ENCODE measurements around the gene MEX3D. TPM values are rescaled to one million over a fixed set of nuclear protein-coding genes. Genes with fewer than 3 reads are reported as not detected.
A peak's percentile ranks its signal among the peaks of the same experiment; 100 is the strongest.

The MEX3D gene
- total and polyA plus RNA-seq, 2 of the 4 experiments (the other 2 are of a cell fraction): 9.1 to 9.6 TPM

DNA sequence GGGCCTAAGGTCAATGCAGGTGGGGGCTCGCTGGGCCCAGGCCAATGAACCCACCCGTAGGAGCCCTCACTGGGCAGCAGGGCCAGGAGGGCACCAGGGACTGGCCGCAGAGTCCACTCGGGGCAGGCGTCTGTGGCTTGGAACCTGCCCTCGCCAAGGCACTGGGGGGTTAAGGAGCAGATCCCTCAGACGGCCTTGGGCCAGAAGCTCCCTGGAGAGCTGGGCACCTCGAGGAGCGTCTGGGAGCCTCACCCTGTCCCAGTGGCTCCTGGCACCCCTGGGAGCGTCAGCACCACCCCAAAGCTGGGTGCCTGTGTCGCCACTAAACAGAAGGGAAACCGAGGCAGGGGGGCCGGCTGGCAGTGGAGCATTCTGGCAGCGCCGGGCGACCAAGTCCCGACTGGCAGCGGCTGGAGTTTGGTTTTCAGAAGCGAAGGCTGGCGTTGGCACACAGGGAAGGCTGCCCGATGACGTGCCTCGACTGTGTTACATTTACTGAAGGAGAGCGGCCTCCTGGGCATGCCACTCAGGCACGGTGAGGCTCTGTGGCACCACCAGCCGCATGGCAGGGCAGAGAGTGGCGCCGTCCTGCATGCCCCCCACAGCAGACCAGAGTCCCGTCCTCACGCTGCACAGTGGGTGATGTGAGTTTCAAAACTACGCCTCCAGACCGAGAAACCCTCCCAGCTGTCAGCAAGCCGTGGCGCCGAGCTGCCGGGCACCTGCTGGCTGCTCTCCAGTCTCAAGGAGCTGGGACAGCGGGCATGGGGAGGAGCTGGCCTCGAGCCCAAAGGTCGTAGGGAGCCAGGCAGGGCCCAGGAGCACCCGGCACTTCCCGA lies 9.2 kb upstream of the MEX3D start:
- no peak overlapping the region for H2BK15ac ChIP-seq (ENCODE audit: low read depth, low read length)
- H3K56ac ChIP-seq (ENCODE audit: extremely low read depth, insufficient read depth, low read length): no peak overlapping the region
- H4K8ac ChIP-seq (ENCODE audit: low read depth in 2 of 2, low read length in 2 of 2): no peak overlapping the region
- CTCF ChIA-PET: no interaction called here
- POLR2A ChIA-PET (ENCODE audit: unreplicated experiment): no interaction called here
- H2AK5ac ChIP-seq (ENCODE audit: low read depth, low read length): no peak overlapping the region
- WGBS, 2 experiments (ENCODE audit: extremely low coverage in 2 of 2, insufficient read length in 1 of 2): 92% methylated on average over 31 of the region's 41 CpGs; no CpG with 5 or more reads in 1 of the 2 experiments
- H2BK120ac ChIP-seq (ENCODE audit: low read depth, low read length): no peak overlapping the region
- H3K23ac ChIP-seq (ENCODE audit: low read depth, low read length): no peak overlapping the region
- H3K9ac ChIP-seq (ENCODE audit: low read depth, low read length): no peak overlapping the region
- peak overlapping the region; percentile 28 for H2AK9ac ChIP-seq (replicated peaks; ENCODE audit: low read depth, low read length, poor library complexity)
- H3K14ac ChIP-seq (replicated peaks; ENCODE audit: low read depth, low read length): no peak overlapping the region
- no peak overlapping the region for H3K27ac ChIP-seq (ENCODE audit: insufficient read depth, low read length)
- H2AFZ ChIP-seq (replicated peaks; ENCODE audit: low read length, poor library complexity): no peak overlapping the region
- dilution Hi-C loops (cut with HindIII; ENCODE audit: low sequenced_read_pairs, unreplicated experiment) (no loop called here), in situ Hi-C loops (cut with MboI; ENCODE audit: low sequenced_read_pairs) (no loop called here), intact Hi-C loops (cut with micrococcal nuclease) (no loop called here)
- no peak for TF ChIP-seq BHLHE40 (IDR thresholded peaks at IDR 0.05; ENCODE audit: low read depth, low read length)
- no peak for TF ChIP-seq RCOR1 (IDR thresholded peaks at IDR 0.05; ENCODE audit: insufficient replicate concordance, low read length)
- TF ChIP-seq MAZ (IDR thresholded peaks at IDR 0.05; ENCODE audit: borderline replicate concordance, low read depth, low read length): no peak
- TF ChIP-seq FOS (IDR thresholded peaks at IDR 0.05; ENCODE audit: low read depth, low read length): no peak
- no peak for TF ChIP-seq RFX5 (IDR thresholded peaks at IDR 0.05; ENCODE audit: low read depth, low read length)
- TF ChIP-seq, protein P1, sequence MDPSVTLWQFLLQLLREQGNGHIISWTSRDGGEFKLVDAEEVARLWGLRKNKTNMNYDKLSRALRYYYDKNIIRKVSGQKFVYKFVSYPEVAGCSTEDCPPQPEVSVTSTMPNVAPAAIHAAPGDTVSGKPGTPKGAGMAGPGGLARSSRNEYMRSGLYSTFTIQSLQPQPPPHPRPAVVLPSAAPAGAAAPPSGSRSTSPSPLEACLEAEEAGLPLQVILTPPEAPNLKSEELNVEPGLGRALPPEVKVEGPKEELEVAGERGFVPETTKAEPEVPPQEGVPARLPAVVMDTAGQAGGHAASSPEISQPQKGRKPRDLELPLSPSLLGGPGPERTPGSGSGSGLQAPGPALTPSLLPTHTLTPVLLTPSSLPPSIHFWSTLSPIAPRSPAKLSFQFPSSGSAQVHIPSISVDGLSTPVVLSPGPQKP (IDR thresholded peaks at IDR 0.05; ENCODE audit: borderline replicate concordance, low read depth, low read length): no peak
- TF ChIP-seq, protein P2, sequence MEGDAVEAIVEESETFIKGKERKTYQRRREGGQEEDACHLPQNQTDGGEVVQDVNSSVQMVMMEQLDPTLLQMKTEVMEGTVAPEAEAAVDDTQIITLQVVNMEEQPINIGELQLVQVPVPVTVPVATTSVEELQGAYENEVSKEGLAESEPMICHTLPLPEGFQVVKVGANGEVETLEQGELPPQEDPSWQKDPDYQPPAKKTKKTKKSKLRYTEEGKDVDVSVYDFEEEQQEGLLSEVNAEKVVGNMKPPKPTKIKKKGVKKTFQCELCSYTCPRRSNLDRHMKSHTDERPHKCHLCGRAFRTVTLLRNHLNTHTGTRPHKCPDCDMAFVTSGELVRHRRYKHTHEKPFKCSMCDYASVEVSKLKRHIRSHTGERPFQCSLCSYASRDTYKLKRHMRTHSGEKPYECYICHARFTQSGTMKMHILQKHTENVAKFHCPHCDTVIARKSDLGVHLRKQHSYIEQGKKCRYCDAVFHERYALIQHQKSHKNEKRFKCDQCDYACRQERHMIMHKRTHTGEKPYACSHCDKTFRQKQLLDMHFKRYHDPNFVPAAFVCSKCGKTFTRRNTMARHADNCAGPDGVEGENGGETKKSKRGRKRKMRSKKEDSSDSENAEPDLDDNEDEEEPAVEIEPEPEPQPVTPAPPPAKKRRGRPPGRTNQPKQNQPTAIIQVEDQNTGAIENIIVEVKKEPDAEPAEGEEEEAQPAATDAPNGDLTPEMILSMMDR (conservative IDR thresholded peaks at IDR 0.05; ENCODE audit: low read depth, low read length): no peak
- TF ChIP-seq NFE2L2 (IDR thresholded peaks at IDR 0.05; ENCODE audit: low read depth, low read length): no peak
- TF ChIP-seq, protein P3, sequence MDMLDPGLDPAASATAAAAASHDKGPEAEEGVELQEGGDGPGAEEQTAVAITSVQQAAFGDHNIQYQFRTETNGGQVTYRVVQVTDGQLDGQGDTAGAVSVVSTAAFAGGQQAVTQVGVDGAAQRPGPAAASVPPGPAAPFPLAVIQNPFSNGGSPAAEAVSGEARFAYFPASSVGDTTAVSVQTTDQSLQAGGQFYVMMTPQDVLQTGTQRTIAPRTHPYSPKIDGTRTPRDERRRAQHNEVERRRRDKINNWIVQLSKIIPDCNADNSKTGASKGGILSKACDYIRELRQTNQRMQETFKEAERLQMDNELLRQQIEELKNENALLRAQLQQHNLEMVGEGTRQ (IDR thresholded peaks at IDR 0.05; ENCODE audit: low read depth, low read length): no peak
- no peak for TF ChIP-seq RAD21 (IDR thresholded peaks at IDR 0.05; ENCODE audit: low read length)
- TF ChIP-seq MAFK (IDR thresholded peaks at IDR 0.05; ENCODE audit: low read depth, low read length): no peak
- no peak for TF ChIP-seq CEBPB (IDR thresholded peaks at IDR 0.05; ENCODE audit: low read depth, low read length)
- TF ChIP-seq CHD1 (IDR thresholded peaks at IDR 0.05; ENCODE audit: low read depth, low read length): no peak
- no peak for TF ChIP-seq POLR2A (IDR thresholded peaks at IDR 0.05; ENCODE audit: low read depth, low read length)
- TF ChIP-seq SMC3 (IDR thresholded peaks at IDR 0.05; ENCODE audit: low read depth, low read length): no peak
- no peak overlapping the region for H2BK20ac ChIP-seq (ENCODE audit: low read depth, low read length)
- no peak overlapping the region for H3K4me3 ChIP-seq (ENCODE audit: insufficient read depth, low read depth, low read length)
- H4K20me1 ChIP-seq (ENCODE audit: insufficient read depth, low read length): peaks cover 4% of the 10 kb centered on the region
- DNase-seq (no peak), ATAC-seq (ENCODE audit: low read depth) (no peak)
- no TSS peak for BruUV-seq (replicated peaks)
- no peaks in the 10 kb centered on the region for H3K9me3 ChIP-seq (ENCODE audit: control insufficient read depth, insufficient read depth, low read length)
- no peak overlapping the region for H4K5ac ChIP-seq (ENCODE audit: low read depth, low read length)
- H3K4me2 ChIP-seq (ENCODE audit: low read depth, low read length): no peak overlapping the region
- no peak overlapping the region for H3K18ac ChIP-seq (ENCODE audit: low read depth, low read length)
- H3K79me1 ChIP-seq (ENCODE audit: low read depth in 1 of 2, low read length in 2 of 2): peaks cover 0 to 4% of the 10 kb centered on the region in 2 experiments; a peak in 1 of 4 replicates
- H2BK5ac ChIP-seq (ENCODE audit: low read depth, low read length, poor library complexity, severe bottlenecking): no peak overlapping the region
- no peaks in the 10 kb centered on the region for H3K4me1 ChIP-seq (ENCODE audit: control insufficient read depth, insufficient read depth, low read length)
- no peaks in the 10 kb centered on the region for H3K27me3 ChIP-seq (ENCODE audit: control insufficient read depth, insufficient read depth, low read length)
- H3K9me1 ChIP-seq (ENCODE audit: insufficient read depth, low read length): no peaks in the 10 kb centered on the region
- peaks cover 45% of the 10 kb centered on the region for H3K36me3 ChIP-seq (ENCODE audit: control insufficient read depth, insufficient read depth, low read length)
- no peak overlapping the region for H3K4ac ChIP-seq (ENCODE audit: low read depth, low read length)
- no peak overlapping the region for H4K91ac ChIP-seq (ENCODE audit: insufficient read depth, low read depth, low read length)

Data from IMR-90 (cell line).